HG03442 (cell line): Measurements from ENCODE around the gene NCKAP5.

Source experiments
- ATAC-seq: cut with Tn5 transposase; IDR thresholded peaks from one replicate; pipeline ENCODE4 v1.9.1; 2021; ENCODE audit warnings: mild to moderate bottlenecking, moderate library complexity; ENCODE audit not compliant: unreplicated experiment

The NCKAP5 gene

GRCh38 chr2:132664096-132664495, 904.2 kb downstream of the NCKAP5 start:
- ATAC-seq: no peak

- ATAC-seq: no peak
Observed at GRCh38 chr2:132662732-132663131, 905.5 kb downstream of the NCKAP5 start.

GRCh38 chr2:132659331-132659730, 908.9 kb downstream of the NCKAP5 start:
- ATAC-seq: no peak

- no peak for ATAC-seq
Observed at GRCh38 chr2:132656266-132656975, 911.8 kb downstream of the NCKAP5 start.

GRCh38 chr2:132654968-132655367, 913.3 kb downstream of the NCKAP5 start:
- ATAC-seq: no peak

GRCh38 chr2:132654335-132654734, 913.9 kb downstream of the NCKAP5 start:
- ATAC-seq: no peak

- ATAC-seq: no peak
Observed at GRCh38 chr2:132652474-132652873, 915.8 kb downstream of the NCKAP5 start.

GRCh38 chr2:132651115-132652045, 916.9 kb downstream of the NCKAP5 start:
- ATAC-seq: no peak

GRCh38 chr2:132646540-132647108, 921.6 kb downstream of the NCKAP5 start:
- no peak for ATAC-seq

- no peak for ATAC-seq
Observed at GRCh38 chr2:132645722-132646539, 922.3 kb downstream of the NCKAP5 start.

- no peak for ATAC-seq
Observed at GRCh38 chr2:132645176-132645575, 923.1 kb downstream of the NCKAP5 start.

GRCh38 chr2:132642415-132642814, 925.8 kb downstream of the NCKAP5 start:
- ATAC-seq: no peak

GRCh38 chr2:132641819-132642218, 926.4 kb downstream of the NCKAP5 start:
- no peak for ATAC-seq

- no peak for ATAC-seq
Observed at GRCh38 chr2:132640116-132640515, 928.1 kb downstream of the NCKAP5 start.

GRCh38 chr2:132638313-132639040, 929.8 kb downstream of the NCKAP5 start:
- no peak for ATAC-seq

- ATAC-seq: no peak
Observed at GRCh38 chr2:132636346-132636745, 931.9 kb downstream of the NCKAP5 start.

GRCh38 chr2:132633635-132634034, 934.6 kb downstream of the NCKAP5 start:
- no peak for ATAC-seq

GRCh38 chr2:132632000-132632649, 936.1 kb downstream of the NCKAP5 start:
- ATAC-seq: no peak

- ATAC-seq: no peak
Observed at GRCh38 chr2:132627536-132627935, 940.7 kb downstream of the NCKAP5 start.
